Measurements from ENCODE around the gene EXOC4.

EXOC4 gene

DNA sequence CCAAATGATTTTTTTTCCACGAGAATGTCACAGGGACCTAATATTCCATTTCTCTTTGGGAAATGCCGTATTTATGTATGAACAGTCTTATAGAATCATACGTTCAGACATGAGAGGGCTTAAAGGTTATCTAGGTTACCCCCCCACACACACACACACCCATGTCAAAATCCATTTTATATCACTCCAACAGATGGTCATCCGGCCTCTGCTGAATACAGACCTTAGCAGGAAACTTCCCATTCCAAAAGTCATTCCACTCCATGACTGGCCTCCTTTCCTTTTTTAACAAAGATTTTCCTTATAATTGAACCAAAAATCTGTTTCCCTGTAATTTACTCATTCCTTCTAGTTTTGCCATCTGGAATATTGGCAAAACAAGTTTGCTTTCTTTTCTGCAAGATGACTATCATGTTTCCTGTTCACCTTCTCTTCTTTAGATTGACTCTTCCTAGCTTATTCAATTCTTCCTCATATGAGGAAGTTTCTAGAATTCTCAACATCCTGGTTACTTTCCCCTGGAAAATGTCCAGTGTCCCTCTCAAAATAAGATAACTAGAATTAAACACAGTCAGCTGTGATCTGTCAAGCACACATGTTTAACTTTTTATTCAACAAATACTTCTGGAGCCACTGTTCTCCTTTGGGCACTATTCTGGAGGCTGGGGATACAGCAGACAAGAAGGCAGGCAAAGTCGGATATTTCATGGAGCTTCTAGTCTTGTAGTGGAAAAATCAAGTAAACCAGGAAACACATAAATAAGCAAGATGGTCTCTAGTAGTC, 597.8 kb downstream of the EXOC4 start:
- no peak for DNase-seq

DNA sequence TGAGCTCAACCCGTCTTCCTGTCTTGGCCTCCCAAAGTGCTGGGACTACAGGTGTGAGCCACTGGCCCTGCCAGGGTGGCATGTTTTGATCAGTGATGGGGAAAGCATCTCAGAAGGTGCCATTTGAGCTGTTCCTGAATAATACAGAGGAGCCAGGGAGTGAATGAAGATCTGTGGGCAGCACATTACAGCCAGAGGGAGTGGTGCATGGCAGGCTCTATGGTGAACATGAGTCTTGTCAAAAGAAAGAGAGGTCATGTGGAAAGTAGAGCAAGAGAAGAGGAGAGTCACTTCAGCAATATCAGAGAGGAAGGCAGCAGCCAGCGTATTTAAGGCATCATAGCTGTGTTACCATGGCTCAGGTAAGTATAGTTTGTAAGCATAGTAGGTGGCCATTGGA, 598.5 kb downstream of the EXOC4 start:
- no peak for DNase-seq

- peak in 1 of 2 donors; percentile 9 for DNase-seq
Observed at GRCh38 chr7:133853706-133854276, 600.9 kb downstream of the EXOC4 start.

GRCh38 chr7:133854739-133855138, 601.9 kb downstream of the EXOC4 start:
- peak; percentile 4 to 9 for DNase-seq

DNA sequence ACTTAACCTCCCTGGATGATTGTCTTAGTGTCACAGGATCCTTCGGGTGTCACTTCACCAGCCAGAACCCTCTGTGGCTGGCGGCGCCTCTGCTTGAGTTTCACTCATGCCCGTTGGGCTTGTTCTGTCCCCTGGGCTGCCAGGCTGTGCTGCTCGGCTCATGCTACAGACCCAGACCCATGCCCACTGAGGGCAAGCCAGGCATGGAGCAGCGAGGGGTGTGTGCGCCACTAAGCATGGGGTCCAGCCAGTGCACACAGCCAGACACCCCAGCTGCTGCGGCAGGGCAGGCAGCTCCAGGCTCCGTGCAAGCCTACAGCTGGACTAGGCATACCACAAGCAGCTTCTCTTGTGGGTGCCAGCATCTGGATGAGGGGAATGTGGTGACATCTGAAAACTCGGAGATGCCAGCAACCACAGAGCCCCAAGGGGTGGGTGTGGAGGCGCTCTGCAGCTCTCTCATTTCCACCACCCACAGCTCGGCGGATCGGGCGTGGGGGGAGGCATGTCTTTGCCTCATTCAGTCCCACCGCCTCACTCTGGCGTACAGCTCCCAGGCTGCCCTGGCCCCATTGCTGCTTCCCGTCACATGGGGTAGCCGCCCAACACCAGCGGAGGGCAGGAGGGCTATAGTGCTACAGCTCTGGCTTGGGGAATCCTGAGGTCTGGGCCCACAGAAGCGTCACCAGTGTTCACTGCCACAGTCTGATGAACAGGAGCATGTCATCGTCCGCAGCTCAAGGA, 604.7 kb downstream of the EXOC4 start:
- no peak for DNase-seq

DNA sequence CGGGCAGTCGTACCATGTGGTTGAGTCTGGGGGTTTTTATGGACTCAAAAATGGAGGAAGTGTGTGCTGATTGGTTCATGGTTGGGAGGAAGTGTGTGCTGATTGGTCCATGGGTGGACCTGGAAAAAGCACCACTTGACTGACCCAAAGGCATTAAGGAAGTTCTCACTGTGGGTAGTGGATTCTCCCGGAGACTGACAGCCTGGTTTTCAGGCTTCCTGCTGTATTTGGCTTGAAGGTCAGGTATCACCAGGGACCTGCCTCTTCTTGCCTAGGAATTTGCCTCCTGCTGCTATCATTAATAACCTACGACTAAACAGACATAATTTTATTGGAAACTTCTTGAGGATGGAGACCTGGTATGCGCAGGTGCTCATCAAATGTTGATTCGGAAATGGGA, 605.4 kb downstream of the EXOC4 start:
- no peak for DNase-seq

DNA sequence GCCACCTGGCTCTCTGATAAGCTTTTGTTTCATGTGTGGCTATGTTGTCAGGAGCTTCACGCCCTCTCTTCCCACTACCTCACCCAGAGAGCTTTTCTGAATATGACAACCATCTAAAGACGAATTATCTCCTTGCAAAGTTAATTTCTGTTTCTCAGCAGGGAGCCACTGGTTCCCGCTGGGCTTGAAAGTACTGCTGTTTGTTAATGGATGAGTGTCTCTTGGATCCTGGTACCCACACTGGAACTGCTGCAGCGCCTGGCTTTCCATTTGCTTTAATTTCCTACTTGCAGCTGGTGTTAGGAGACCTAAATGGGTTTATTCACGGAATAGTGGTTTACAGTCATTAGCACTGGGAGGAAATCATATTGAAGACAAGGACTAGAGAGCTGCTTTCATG, 606.4 kb downstream of the EXOC4 start:
- DNase-seq, result no peak

GRCh38 chr7:133859871-133860450, 607.1 kb downstream of the EXOC4 start:
- no peak for DNase-seq

GRCh38 chr7:133860628-133861335, 607.9 kb downstream of the EXOC4 start:
- peak; percentile 3 to 18 for DNase-seq

DNA sequence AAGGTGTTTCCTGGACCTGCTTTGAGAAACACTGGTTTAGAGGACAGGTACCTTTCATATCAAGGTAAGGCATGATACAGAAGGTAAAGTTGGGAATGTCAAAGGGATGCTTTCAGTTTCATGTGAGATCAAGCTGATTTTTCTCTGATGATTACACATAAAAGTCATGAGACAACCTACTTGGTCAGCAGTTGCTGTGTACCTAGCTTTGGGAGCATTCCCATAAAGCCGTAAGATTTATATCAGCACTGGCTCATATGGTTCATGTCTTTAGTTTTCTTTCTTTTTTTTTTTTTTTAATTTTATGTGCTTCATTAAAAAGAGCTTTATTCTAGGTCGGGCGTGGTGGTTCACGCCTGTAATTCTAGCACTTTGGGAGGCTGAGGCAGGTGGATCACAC, 609.0 kb downstream of the EXOC4 start:
- no peak for DNase-seq

- DNase-seq, result peak; percentile 24 to 64
Observed at GRCh38 chr7:133863362-133864061, 610.6 kb downstream of the EXOC4 start.

GRCh38 chr7:133869556-133869955, 616.7 kb downstream of the EXOC4 start:
- no peak for DNase-seq

DNA sequence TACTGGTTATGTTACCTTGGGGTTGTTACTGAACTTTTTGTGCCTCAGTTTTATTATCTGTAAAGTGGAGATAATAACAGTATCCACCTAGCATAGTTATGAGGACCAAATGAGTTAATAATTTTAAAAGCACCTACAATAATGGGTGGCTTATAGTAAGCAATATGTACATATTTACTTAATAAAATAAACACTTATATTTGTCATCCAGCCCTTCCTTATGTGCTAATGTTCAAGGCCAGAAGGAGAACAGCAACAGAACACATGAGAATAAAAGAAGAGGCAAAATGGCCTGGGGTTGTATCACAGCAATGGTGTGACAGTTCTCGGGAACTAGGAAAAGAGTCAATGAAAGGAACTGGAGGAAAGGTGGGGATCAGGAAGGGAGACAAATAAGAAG, 618.9 kb downstream of the EXOC4 start:
- no peak for DNase-seq

DNA sequence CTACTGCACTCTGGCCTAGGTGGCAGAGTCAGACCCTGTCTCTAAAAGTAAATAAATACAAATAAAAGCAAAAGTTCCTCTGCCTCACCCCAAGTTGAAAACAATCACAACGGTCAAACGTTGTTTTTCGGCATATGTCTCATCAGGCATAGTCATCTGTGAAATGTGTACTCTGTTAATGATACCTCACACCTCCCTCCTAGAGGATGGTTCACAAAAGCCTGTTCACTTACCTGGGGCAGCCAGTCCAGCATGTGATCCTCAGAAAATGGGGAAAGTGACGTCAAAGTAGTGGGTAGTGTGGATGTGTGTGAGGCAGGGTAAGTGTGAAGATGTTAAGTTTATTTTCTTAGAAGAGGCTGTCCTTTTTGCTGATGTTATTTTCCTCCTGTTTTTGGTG, 620.3 kb downstream of the EXOC4 start:
- no peak for DNase-seq

DNA sequence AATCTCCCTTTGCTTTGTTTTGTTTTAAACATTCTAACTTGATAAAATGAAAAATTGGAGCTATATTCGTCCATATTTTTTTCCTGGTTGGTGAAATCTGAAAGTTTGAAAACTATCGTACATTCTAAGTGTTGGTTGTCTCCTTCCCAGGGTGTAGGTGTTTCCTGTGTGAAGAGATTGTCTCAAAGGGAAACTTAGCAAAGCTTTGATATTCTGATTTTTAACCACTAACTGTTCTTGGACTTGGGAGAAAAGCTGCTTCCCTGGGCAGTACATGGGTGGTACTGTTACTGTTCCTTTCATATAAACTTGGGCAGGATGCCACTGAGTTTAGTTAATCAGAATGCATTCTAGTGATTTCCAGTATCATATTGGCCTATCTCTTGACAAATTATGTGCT, 620.8 kb downstream of the EXOC4 start:
- DNase-seq, result no peak

- no peak for DNase-seq
Observed at GRCh38 chr7:133883591-133883990, 630.7 kb downstream of the EXOC4 start.

- no peak for DNase-seq
Observed at GRCh38 chr7:133885213-133885612, 632.3 kb downstream of the EXOC4 start.

- DNase-seq, result no peak
Observed at GRCh38 chr7:133886086-133886485, 633.2 kb downstream of the EXOC4 start.

- no peak for DNase-seq
Observed at GRCh38 chr7:133886797-133887196, 633.9 kb downstream of the EXOC4 start.

DNA sequence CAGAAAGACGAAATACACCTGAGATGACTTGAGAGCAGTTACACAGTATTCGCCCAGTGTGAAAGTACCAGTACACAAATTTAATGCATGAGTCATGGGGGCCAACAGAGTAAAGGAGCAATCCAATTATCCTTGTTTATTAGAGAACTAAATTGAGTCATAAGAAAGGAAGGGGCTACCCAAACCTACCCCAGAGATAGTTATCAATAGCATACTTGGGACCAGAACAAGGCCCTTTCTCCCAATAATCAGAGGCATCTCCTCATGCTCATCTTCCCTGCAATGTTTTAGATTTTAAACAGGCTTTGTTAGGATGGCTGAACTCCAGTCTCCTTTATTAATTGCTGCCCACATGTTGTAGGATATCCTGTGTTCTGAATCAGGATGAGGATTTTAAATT, 634.6 kb downstream of the EXOC4 start:
- no peak for DNase-seq

- no peak for DNase-seq
Observed at GRCh38 chr7:133888061-133888930, 635.4 kb downstream of the EXOC4 start.

Measured in inflammatory macrophage (primary cell).